Endometrium (tissue), 2 donors: ENCODE measurements around the gene UBAP2L.
"Not testable (repeated sequence)": the region's sequence is repeated elsewhere in the genome, so short reads cannot be mapped to it uniquely, and the experiment has no call there.

Experiments
- FAIRE-seq: peaks from 2 replicates; lab custom pipeline; 2012; peaks lifted over from hg19 to GRCh38; lab: Jason Lieb, UNC
- donor health status: control.
- donor health status: control.

Gene UBAP2L

GRCh38 chr1:154256686-154257085, 35.9 kb downstream of the UBAP2L start:
- FAIRE-seq: no peak

GRCh38 chr1:154258784-154259183, 38.0 kb downstream of the UBAP2L start:
- FAIRE-seq: no peak

DNA sequence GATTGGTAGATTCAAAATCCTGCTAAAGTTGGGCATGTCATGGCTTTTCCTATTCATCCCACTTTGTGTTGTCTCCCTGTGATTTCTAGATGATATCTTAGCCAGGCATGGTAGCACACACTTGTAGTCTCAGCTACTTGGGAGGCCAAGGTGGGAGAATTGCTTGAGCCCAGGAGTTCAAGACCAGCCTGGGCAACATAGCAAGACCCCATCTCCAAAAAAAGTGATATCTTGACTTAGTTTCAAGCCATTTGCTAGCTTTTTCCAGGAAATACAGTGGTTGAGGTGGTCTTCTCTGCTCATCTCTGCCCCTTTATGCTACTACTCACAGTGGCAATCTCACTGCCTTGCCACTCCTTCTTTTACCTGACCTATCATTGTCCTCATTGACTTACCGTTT, 39.4 kb downstream of the UBAP2L start:
- no peak for FAIRE-seq

- no peak for FAIRE-seq
These were observed 42.9 kb downstream of the UBAP2L start for GRCh38 chr1:154263465-154264332.

DNA sequence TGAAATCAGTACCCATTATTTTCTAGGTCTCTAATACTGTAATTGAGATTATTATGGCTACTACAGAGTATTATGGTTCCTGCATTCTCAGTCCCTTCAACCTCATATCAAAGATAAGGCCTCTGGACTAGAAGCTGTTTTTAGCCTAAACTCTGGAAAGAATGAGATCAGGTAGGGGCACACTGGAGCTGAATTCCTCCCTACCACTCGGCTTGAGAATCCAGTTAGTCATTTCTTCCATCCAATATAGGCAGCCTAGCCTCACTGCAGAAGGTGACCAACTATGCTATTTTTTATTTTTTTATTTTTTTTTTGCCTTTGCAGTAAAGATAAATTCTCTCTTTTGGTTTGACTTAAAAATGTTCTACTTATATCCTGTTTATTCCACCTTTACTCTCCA, 43.7 kb downstream of the UBAP2L start:
- FAIRE-seq: no peak

GRCh38 chr1:154265586-154265985, 44.8 kb downstream of the UBAP2L start:
- FAIRE-seq: no peak

DNA sequence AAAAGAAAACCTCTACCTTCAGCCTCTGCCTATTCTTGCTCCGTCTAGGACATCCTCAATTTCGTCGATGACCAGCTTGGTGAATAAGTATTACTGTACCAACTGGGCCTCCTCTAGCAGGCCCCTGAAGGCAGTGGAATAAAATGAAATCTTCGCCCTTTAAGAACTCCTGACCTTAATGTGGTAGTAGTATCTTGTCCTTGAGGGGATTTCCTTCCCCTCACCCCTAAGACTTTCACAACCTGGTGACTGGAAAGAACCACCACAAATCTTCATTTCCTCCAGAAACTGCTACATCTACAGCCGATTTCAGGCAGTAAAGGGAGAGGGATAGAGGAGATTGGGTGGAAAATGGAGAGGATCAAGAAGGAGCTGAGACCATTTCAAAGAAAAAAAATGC, 50.1 kb downstream of the UBAP2L start:
- FAIRE-seq: no peak

GRCh38 chr1:154272217-154272998, 51.7 kb downstream of the UBAP2L start, which contains the start of gene HAX1:
HAX1 (plus strand) TSS chr1:154272629; CDS start chr1:154272724, 95 bp downstream.
- peak; percentile 98 for FAIRE-seq

DNA sequence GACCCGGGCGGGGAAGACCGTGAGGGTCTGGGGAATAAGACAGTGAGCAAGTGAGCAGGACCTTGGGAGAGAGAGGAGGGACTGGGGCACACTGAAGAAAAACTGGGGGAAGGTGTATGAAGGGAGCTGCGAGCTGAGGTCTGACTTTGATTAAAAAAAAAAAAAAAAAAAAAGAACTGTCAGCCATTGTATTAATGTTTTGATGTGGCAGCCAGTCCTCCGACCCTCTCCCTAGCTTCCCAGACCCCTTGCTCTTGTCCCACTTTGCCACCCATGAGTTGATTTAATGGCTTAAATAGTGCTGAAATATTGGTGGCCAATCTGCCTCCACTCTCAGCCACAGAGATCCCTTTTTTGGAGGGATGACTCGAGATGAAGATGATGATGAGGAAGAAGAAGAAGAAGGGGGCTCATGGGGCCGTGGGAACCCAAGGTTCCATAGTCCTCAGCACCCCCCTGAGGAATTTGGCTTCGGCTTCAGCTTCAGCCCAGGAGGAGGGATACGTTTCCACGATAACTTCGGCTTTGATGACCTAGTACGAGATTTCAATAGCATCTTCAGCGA, 52.3 kb downstream of the UBAP2L start:
- no peak for FAIRE-seq

- FAIRE-seq: no peak
These were observed 56.0 kb downstream of the UBAP2L start for GRCh38 chr1:154276797-154277196.

DNA sequence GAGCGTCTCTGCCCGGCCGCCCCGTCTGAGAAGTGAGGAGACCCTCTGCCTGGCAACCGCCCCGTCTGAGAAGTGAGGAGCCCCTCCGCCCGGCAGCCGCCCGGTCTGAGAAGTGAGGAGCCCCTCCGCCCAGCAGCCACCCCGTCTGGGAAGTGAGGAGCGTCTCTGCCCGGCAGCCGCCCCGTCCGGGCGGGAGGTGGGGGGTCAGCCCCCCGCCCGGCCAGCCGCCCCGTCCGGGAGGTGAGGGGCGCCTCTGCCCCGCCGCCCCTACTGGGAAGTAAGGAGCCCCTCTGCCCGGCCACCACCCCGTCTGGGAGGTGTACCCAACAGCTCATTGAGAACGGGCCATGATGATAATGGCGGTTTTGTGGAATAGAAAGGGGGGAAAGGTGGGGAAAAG, 66.8 kb downstream of the UBAP2L start:
- FAIRE-seq: not testable (repeated sequence)

DNA sequence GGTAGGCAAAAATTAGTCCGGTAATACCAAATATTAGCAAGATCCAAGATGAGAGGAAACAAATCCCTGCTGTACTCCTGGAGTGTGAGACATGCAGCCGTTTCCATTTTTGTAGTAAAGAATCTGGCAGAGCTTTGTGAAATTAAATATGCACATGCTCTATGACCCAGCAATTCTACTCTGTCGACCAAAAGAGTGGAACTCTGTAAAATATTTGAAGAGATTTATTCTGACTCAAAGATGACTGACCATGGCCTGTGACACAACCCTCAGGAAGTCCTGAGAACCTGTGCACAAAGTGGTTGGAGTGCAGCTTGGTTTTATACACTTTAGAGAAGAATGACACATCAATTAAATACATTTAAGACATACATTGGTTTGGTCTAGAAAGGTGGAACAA, 67.9 kb downstream of the UBAP2L start:
- no peak for FAIRE-seq

GRCh38 chr1:154290921-154291320, 70.2 kb downstream of the UBAP2L start:
- no peak for FAIRE-seq

- no peak for FAIRE-seq
These were observed 74.9 kb downstream of the UBAP2L start for GRCh38 chr1:154295408-154296235.

GRCh38 chr1:154301582-154301981, 80.8 kb downstream of the UBAP2L start:
- no peak for FAIRE-seq

DNA sequence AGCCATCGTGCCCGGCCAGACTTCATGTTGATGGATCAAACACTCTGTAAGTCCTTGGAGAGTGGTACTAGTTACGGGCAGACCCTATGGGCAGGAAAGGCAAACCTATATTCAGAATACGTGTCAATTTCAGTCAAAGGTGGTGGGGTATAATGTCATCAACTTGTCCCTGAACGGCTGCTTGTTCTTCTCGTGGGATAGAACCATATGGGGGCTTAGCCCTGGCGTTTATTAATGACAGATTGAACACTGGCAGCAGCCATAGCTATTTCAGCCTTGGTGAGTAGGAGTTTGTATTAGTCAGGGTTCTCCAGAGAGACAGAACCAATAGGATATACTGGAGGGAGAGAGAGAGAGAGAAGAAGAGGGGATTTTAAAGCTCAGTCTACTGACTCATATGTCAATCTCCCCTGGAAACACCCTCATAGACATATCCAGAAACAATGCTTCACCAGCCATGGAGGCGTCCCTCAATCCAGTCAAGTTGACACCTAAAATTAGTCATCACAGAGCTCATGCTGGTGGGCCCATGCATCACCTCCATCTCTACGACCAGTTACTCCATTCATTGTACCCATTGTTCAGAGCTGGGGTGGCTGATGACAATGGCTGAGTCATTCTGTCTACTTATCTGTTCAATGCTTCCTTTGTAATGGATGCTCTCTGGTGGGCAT, 84.0 kb downstream of the UBAP2L start:
- no peak for FAIRE-seq

GRCh38 chr1:154306151-154306550, 85.4 kb downstream of the UBAP2L start:
- no peak for FAIRE-seq

DNA sequence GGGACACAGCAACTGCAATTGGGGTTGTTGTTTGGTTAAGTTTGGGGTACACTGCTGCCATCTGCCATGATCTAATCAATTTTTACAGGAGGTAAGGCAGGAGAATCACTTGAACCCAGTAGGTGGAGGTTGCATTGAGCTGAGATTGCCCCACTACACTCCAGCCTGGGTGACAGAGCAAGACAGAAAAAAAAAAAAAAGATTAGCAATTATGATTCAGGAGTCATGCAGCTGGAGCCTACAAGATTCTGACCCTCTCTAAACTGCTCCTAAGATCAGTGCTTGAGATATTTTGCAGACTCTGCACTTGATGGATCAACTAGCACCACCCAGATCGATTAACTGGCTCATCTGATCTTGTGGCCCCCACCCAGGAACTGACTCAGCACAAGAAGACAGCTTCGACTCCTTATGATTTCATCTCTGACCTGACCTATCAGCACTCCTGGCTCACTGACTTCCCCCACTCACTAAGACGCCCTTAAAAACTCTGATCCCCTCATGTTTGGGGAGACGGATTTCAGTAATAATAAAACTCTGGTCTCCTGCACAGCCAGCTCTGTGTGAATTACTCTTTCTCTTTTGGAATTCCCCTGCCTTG, 87.0 kb downstream of the UBAP2L start:
- not testable (repeated sequence) for FAIRE-seq

DNA sequence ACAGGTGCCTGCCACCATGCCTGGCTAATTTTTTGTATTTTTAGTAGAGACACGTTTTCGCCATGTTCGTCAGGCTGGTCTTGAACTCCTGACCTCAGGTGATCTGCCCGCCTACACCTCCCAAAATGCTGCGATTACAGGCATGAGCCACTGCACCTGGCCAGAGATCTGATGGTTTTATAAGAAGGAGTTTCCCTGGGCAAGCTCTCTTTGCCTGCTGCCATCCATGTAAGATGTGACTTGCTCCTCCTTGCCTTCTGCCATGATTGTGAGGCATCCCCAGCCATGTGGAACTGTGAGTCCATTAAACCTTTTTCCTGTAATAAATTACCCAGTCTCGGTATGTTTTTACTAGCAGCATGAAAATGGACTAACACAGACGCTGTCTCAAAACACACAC, 88.4 kb downstream of the UBAP2L start:
- not testable (repeated sequence) for FAIRE-seq

- not testable (repeated sequence) for FAIRE-seq
These were observed 91.7 kb downstream of the UBAP2L start for GRCh38 chr1:154312229-154313065.
